ENCODE measurements around the gene TSKU. TPM values are rescaled to one million over a fixed set of nuclear protein-coding genes. Genes with fewer than 3 reads are reported as not detected.

The TSKU gene
- total and polyA plus RNA-seq, 9 of the 15 experiments (the other 6 are each of a cell fraction or from before 2014, with no cell fraction given), result 0.60 to 11.9 (median 8.4) TPM

- TF ChIP-seq ELK1 (CRISPR knock-in tag; IDR thresholded peaks at IDR 0.05) (no peak), ZNF217 (CRISPR knock-in tag; IDR thresholded peaks at IDR 0.05) (no peak), FOXM1 (IDR thresholded peaks at IDR 0.05; ENCODE audit: low read depth) (peak; percentile 45; the same call in 1 of the 2 replicates), FOXM1 (CRISPR knock-in tag; IDR thresholded peaks at IDR 0.05; ENCODE audit: low read depth) (no peak), SNAPC5 (CRISPR knock-in tag; IDR thresholded peaks at IDR 0.05) (no peak), GATA2 (CRISPR knock-in tag; IDR thresholded peaks at IDR 0.05) (peak; percentile 71), GTF3C2 (IDR thresholded peaks at IDR 0.05; ENCODE audit: borderline replicate concordance, extremely low read depth, insufficient read length) (no peak), E2F5 (CRISPR knock-in tag; IDR thresholded peaks at IDR 0.05) (no peak), ZNF277 (CRISPR knock-in tag; IDR thresholded peaks at IDR 0.05; ENCODE audit: borderline replicate concordance) (no peak), SIN3A (IDR thresholded peaks at IDR 0.05; ENCODE audit: borderline replicate concordance in 2 of 2, control insufficient read depth in 1 of 2, low read depth in 2 of 2, low read length in 2 of 2) (no peak), ZNF24 (IDR thresholded peaks at IDR 0.05) (no peak), SNIP1 (IDR thresholded peaks at IDR 0.05; ENCODE audit: low read depth) (no peak), SAP30 (IDR thresholded peaks at IDR 0.05; ENCODE audit: borderline replicate concordance, insufficient read depth, low read depth, low read length, poor library complexity, severe bottlenecking) (no peak), ZNF655 (CRISPR knock-in tag; IDR thresholded peaks at IDR 0.05) (no peak), ZNF561 (CRISPR knock-in tag; conservative IDR thresholded peaks at IDR 0.05) (no peak), ZNF431 (CRISPR knock-in tag; IDR thresholded peaks at IDR 0.05) (no peak), POLR3G (IDR thresholded peaks at IDR 0.05; ENCODE audit: extremely low read depth, insufficient read length, insufficient replicate concordance) (no peak), NCOA2 (IDR thresholded peaks at IDR 0.05; ENCODE audit: partially characterized antibody in 2 of 2) (no peak), ZBTB8A (IDR thresholded peaks at IDR 0.05; ENCODE audit: partially characterized antibody) (no peak), ZNF347 (CRISPR knock-in tag; IDR thresholded peaks at IDR 0.05; ENCODE audit: low read depth) (no peak)
Observed at GRCh38 chr11:76745561-76746207, 37.5 kb upstream of the TSKU start (continued).

Data from K562 (cell line).